K562 (cell line): Measurements from ENCODE around the gene GABRB1. TPM values are rescaled to one million over a fixed set of nuclear protein-coding genes. Genes with fewer than 3 reads are reported as not detected.

Experiments used
- ATAC-seq: fragments of 200-7000 bp; cut with Tn5 transposase; 3 replicates; pipeline ENCODE4 v1.9.1; 2020; ENCODE audit warnings: moderate library complexity
- BruUV-seq: library from RNA; stranded (reverse); fragments of 400-500 nt; replicated peaks from 2 replicates; lab custom pipeline; 2021; lab: Mats Ljungman, UMichigan
- CTCF ChIA-PET: fragments of 300-600 bp; formaldehyde crosslinking; extraction: SDS; loops from one replicate; lab custom pipeline; 2021; ENCODE audit warnings: low intra/inter-chr PET ratio; lab: Yijun Ruan, JAX
- POLR2A ChIA-PET: fragments of 300-600, 350-650 bp; sonication (Branson Sonifier 250); formaldehyde crosslinking; extraction: SDS; loops from one replicate; lab custom pipeline; 2021; ENCODE audit warnings: antibody characterized with exemption, inconsistent platforms; lab: Yijun Ruan, JAX
- DNase-seq, 4 experiments: peaks; one replicate each; pipeline versions ENCODE4 v3.0.0 to v3.0.0-alpha.2; 2011 to 2018; ENCODE audit warnings: low spot score in 3 of 4, mixed read lengths in 3 of 4; ENCODE audit errors: extremely low read depth in 1 of 4
- FAIRE-seq: peaks from 2 replicates; lab custom pipeline; 2011; peaks lifted over from hg19 to GRCh38; lab: Jason Lieb, UNC
- H2AFZ ChIP-seq: 2 replicates; pipeline ENCODE4 v1.6.0; 2011; ENCODE audit warnings: low read depth, low read length, control low read depth, inconsistent platforms
- H3K27ac ChIP-seq: fragments of 200-600 bp; 3 replicates; pipeline ENCODE4 v1.8.0; 2011; ENCODE audit warnings: low read depth, mild to moderate bottlenecking, control low read depth, inconsistent platforms, low read length, moderate library complexity, mixed read lengths; ENCODE audit errors: extremely low read depth
- H3K27me3 ChIP-seq, 2 experiments: fragments of 300-600 bp in 1 of 2; 2 replicates in 1 of 2; 3 replicates in 1 of 2; pipeline versions ENCODE4 v1.6.0 to v1.8.0; 2011; ENCODE audit warnings: inconsistent platforms in 2 of 2, low read length in 2 of 2, mild to moderate bottlenecking in 1 of 2, mixed read lengths in 1 of 2, moderate library complexity in 1 of 2; ENCODE audit not compliant: control insufficient read depth in 2 of 2, insufficient read depth in 2 of 2
- H3K36me3 ChIP-seq: fragments of 300-600 bp; 3 replicates; pipeline ENCODE4 v1.8.0; 2011; ENCODE audit warnings: mild to moderate bottlenecking, low read length, inconsistent platforms; ENCODE audit not compliant: control insufficient read depth, insufficient read depth
- H3K4me1 ChIP-seq, 2 experiments: fragments of 200-600 bp in 1 of 2; replicated peaks in 1 of 2; 2 replicates in 1 of 2; 3 replicates in 1 of 2; pipeline versions ENCODE4 v1.5.1 to v1.8.0; 2011; ENCODE audit warnings: inconsistent platforms in 2 of 2, low read length in 2 of 2, mild to moderate bottlenecking in 1 of 2, mixed read lengths in 1 of 2, moderate library complexity in 1 of 2; ENCODE audit not compliant: control insufficient read depth in 2 of 2, insufficient read depth in 2 of 2
- H3K4me2 ChIP-seq: 2 replicates; pipeline ENCODE4 v1.6.1; 2011; ENCODE audit warnings: low read length, control low read depth, inconsistent platforms, mixed read lengths; ENCODE audit not compliant: insufficient read depth
- H3K4me3 ChIP-seq: fragments of 200-600 bp; sonication (generic), shearing (Covaris generic); 2 replicates; pipeline ENCODE4 v1.5.1; 2016; ENCODE audit warnings: control low read depth, inconsistent platforms
- H3K79me2 ChIP-seq: fragments of 200-600 bp; 3 replicates; pipeline ENCODE4 v1.8.0; 2011; ENCODE audit warnings: low read length, inconsistent platforms; ENCODE audit not compliant: control insufficient read depth, insufficient read depth
- H3K9ac ChIP-seq, 2 experiments: 2 replicates each; pipeline versions ENCODE4 v1.6.0 to v1.6.1; 2011; ENCODE audit warnings: low read depth in 2 of 2, low read length in 2 of 2, control low read depth in 1 of 2, inconsistent platforms in 1 of 2, mild to moderate bottlenecking in 1 of 2, mixed read lengths in 1 of 2; ENCODE audit not compliant: insufficient read depth in 1 of 2
- H3K9me1 ChIP-seq: one replicate; pipeline ENCODE4 v1.6.0; 2011; ENCODE audit warnings: inconsistent platforms, mild to moderate bottlenecking, low read length, moderate library complexity; ENCODE audit not compliant: control insufficient read depth, insufficient read depth
- H3K9me3 ChIP-seq: replicated peaks from 2 replicates; pipeline ENCODE4 v1.5.1; 2011; ENCODE audit warnings: low read depth, low read length, inconsistent platforms; ENCODE audit not compliant: control insufficient read depth, insufficient read depth
- H4K20me1 ChIP-seq: replicated peaks from 2 replicates; pipeline ENCODE4 v1.6.1; 2011; ENCODE audit warnings: low read length, inconsistent platforms, mixed read lengths; ENCODE audit not compliant: control insufficient read depth, insufficient read depth
- ARHGAP35 ChIP-seq: fragments of 450-650 bp; IDR thresholded peaks from 2 replicates; pipeline ENCODE4 v1.6.1; 2018; ENCODE audit not compliant: partially characterized antibody
- ETS2 ChIP-seq: IDR thresholded peaks from 2 replicates; pipeline ENCODE4 v1.6.1; 2016; ENCODE audit warnings: borderline replicate concordance, missing genetic modification characterization, mild to moderate bottlenecking, moderate library complexity, missing compliant biosample characterization; ENCODE audit not compliant: poor library complexity, severe bottlenecking
- HMG20B ChIP-seq: fragments of 250-450 bp; sonication (Bioruptor Pico); IDR thresholded peaks from 2 replicates; pipeline ENCODE4 v1.5.0; 2021; ENCODE audit warnings: mild to moderate bottlenecking
- LEF1 ChIP-seq: fragments of 450-650 bp; IDR thresholded peaks from 2 replicates; pipeline ENCODE4 v1.6.1; 2016; ENCODE audit warnings: mild to moderate bottlenecking
- MED1 ChIP-seq: sonication (generic); formaldehyde crosslinking; IDR thresholded peaks from 2 replicates; pipeline ENCODE4 v1.8.1; 2023; ENCODE audit warnings: missing genetic modification reagents, borderline replicate concordance
- NFIC ChIP-seq: fragments of 450-650 bp; IDR thresholded peaks from 2 replicates; pipeline ENCODE4 v1.6.1; 2017; ENCODE audit warnings: mild to moderate bottlenecking, inconsistent platforms
- POLR2H ChIP-seq: IDR thresholded peaks from 2 replicates; pipeline ENCODE4 v1.6.1; 2016; ENCODE audit warnings: missing genetic modification characterization, low read depth, mild to moderate bottlenecking, control low read depth, missing compliant biosample characterization, moderate library complexity
- SAP30 ChIP-seq: fragments of 200-600 bp; sonication (generic); IDR thresholded peaks from 2 replicates; pipeline ENCODE4 v1.6.1; 2012; ENCODE audit warnings: borderline replicate concordance, low read depth, mild to moderate bottlenecking, moderate library complexity, low read length, control low read depth, inconsistent platforms; ENCODE audit not compliant: insufficient read depth, poor library complexity, severe bottlenecking
- SRSF9 ChIP-seq: fragments of 200-400 bp; formaldehyde crosslinking; IDR thresholded peaks from 2 replicates; pipeline ENCODE4 v1.6.1; 2017; ENCODE audit warnings: low read depth, low read length, borderline replicate concordance
- TCF3 ChIP-seq: sonication (generic); formaldehyde crosslinking; IDR thresholded peaks from 2 replicates; pipeline ENCODE4 v1.4.0; 2020; ENCODE audit warnings: mild to moderate bottlenecking, missing genetic modification reagents
- TCFL5 ChIP-seq: fragments of 250-450 bp; sonication (Bioruptor Pico); conservative IDR thresholded peaks from 2 replicates; pipeline ENCODE4 v1.6.1; 2021; ENCODE audit warnings: mild to moderate bottlenecking, moderate library complexity, matching md5 sums
- TSC22D4 ChIP-seq: fragments of 450-650 bp; IDR thresholded peaks from 2 replicates; pipeline ENCODE4 v1.6.1; 2016; ENCODE audit warnings: missing genetic modification characterization, missing biosample characterization, control low read depth
- WGBS: fragments of 100-300 bp; shearing (Covaris generic); methylation state at CpG from one replicate; pipeline ENCODE4 v1.1.6; 2016; ENCODE audit warnings: low coverage, mixed read lengths; ENCODE audit not compliant: insufficient coverage; ENCODE audit errors: missing lambda C conversion rate; 5-methylcytosine and 5-hydroxymethylcytosine counted together
- in situ Hi-C: fragments of 300-500 bp; cut with MboI; formaldehyde crosslinking; loops from 4 replicates; pipeline ENCODE4 v1.15.0; 2018; ENCODE audit warnings: inconsistent platforms, mixed read lengths
- intact Hi-C: fragments of 100-400 bp; cut with micrococcal nuclease; formaldehyde crosslinking; loops from 2 replicates; pipeline ENCODE4 v1.14.2; 2022
- polyA plus RNA-seq, 8 experiments: library from polyadenylated mRNA; depleted of rRNA in 4 of 8; stranded (reverse) in 5 of 8; unstranded in 3 of 8; fragments of >200 nt; fragmentation: Nextera tagmentation in 2 of 8; fragmentation: Illumina TruSeq in 1 of 8; extraction: Ambion mirVana in 2 of 8; extraction: Trizol in 1 of 8; gene quantifications; 2 replicates each; pipeline versions ENCODE4 v1.2.1 to v1.2.3, GENCODE V29; 2011 to 2014; ENCODE audit warnings: inconsistent platforms in 1 of 8, missing spikeins in 1 of 8
- total RNA-seq, 7 experiments: library from RNA; depleted of rRNA in 6 of 7; stranded (reverse); fragments of >200 nt in 6 of 7; fragmentation: Illumina TruSeq in 2 of 7; extraction: Trizol in 2 of 7; gene quantifications; 2 replicates each; pipeline versions ENCODE4 v1.2.1 to v1.2.3, GENCODE V29; 2011 to 2021; ENCODE audit warnings: low replicate concordance in 1 of 7
- TF ChIP-seq, protein P1 (sequence below): sonication (generic); formaldehyde crosslinking; IDR thresholded peaks from 2 replicates; pipeline ENCODE4 v1.8.1; 2022; ENCODE audit warnings: missing genetic modification reagents
- TF ChIP-seq, protein P2 (sequence below), 2 experiments: fragments of 450-650 bp; conservative IDR thresholded peaks; 2 replicates each; pipeline ENCODE4 v1.6.1; 2017; ENCODE audit warnings: mild to moderate bottlenecking in 2 of 2, moderate library complexity in 2 of 2
- TF ChIP-seq, protein P3 (sequence below): IDR thresholded peaks from 3 replicates; pipeline ENCODE4 v1.6.1; 2011; ENCODE audit warnings: borderline replicate concordance, mild to moderate bottlenecking; ENCODE audit not compliant: insufficient read length, insufficient read depth
- TF ChIP-seq, protein P4 (sequence below), 2 experiments: fragments of 200-800 bp in 1 of 2; sonication (Bioruptor generic) in 1 of 2; sonication (generic) in 1 of 2; formaldehyde crosslinking in 1 of 2; IDR thresholded peaks in 1 of 2; conservative IDR thresholded peaks in 1 of 2; 2 replicates each; pipeline versions ENCODE4 v1.5.0 to v1.6.1; 2016 to 2020; ENCODE audit warnings: missing compliant biosample characterization in 1 of 2, missing genetic modification characterization in 1 of 2, missing genetic modification reagents in 1 of 2

The GABRB1 gene
- total and polyA plus RNA-seq, 9 of the 15 experiments (the other 6 are each of a cell fraction or from before 2014, with no cell fraction given) = not detected

DNA sequence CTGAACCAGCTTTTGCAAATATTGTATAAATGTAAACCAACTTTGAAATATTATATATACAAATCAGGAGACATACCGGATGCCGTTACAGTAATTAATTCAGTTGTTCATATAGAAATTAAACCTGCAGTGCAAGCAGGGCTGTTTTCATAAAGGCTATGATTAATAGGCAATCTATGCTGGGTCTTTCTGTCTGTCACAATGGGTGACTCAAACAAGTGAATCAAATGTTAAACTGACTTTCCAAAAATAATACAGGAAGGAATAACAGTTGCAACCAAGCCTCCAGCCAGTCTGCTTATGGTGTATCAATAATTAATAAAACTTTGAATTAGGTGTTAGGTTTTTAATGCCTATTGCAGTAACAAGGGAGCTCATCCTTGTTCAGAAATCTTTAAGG lies 43.9 kb downstream of the GABRB1 start:
- in situ Hi-C loops = no loop called here
- FAIRE-seq = no peak
- no peak for ATAC-seq
- 4% methylated on average over 2 of the region's 2 CpGs for WGBS
- H3K4me2 ChIP-seq = no peak overlapping the region
- no peak overlapping the region for H3K9ac ChIP-seq
- H4K20me1 ChIP-seq = no peaks in the 10 kb centered on the region
- ChIA-PET CTCF (no interaction called here), POLR2A (no interaction called here)
- no peaks in the 10 kb centered on the region for H3K4me1 ChIP-seq
- H3K4me3 ChIP-seq = no peak overlapping the region
- TF ChIP-seq LEF1 (no peak), NFIC (no peak), MED1 (CRISPR knock-in tag) (no peak), SRSF9 (no peak), TSC22D4 (tag) (no peak), POLR2H (tag) (no peak), TCFL5 (no peak), SAP30 (no peak), ETS2 (no peak), ARHGAP35 (no peak), TCF3 (CRISPR knock-in tag) (no peak), HMG20B (CRISPR knock-in tag) (no peak)
- TF ChIP-seq, protein P1, sequence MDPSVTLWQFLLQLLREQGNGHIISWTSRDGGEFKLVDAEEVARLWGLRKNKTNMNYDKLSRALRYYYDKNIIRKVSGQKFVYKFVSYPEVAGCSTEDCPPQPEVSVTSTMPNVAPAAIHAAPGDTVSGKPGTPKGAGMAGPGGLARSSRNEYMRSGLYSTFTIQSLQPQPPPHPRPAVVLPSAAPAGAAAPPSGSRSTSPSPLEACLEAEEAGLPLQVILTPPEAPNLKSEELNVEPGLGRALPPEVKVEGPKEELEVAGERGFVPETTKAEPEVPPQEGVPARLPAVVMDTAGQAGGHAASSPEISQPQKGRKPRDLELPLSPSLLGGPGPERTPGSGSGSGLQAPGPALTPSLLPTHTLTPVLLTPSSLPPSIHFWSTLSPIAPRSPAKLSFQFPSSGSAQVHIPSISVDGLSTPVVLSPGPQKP (CRISPR knock-in tag) = no peak
- TF ChIP-seq, protein P2, sequence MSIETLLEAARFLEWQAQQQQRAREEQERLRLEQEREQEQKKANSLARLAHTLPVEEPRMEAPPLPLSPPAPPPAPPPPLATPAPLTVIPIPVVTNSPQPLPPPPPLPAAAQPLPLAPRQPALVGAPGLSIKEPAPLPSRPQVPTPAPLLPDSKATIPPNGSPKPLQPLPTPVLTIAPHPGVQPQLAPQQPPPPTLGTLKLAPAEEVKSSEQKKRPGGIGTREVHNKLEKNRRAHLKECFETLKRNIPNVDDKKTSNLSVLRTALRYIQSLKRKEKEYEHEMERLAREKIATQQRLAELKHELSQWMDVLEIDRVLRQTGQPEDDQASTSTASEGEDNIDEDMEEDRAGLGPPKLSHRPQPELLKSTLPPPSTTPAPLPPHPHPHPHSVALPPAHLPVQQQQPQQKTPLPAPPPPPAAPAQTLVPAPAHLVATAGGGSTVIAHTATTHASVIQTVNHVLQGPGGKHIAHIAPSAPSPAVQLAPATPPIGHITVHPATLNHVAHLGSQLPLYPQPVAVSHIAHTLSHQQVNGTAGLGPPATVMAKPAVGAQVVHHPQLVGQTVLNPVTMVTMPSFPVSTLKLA (conservative IDR thresholded peaks at IDR 0.05) = no peak
- TF ChIP-seq, protein P3, sequence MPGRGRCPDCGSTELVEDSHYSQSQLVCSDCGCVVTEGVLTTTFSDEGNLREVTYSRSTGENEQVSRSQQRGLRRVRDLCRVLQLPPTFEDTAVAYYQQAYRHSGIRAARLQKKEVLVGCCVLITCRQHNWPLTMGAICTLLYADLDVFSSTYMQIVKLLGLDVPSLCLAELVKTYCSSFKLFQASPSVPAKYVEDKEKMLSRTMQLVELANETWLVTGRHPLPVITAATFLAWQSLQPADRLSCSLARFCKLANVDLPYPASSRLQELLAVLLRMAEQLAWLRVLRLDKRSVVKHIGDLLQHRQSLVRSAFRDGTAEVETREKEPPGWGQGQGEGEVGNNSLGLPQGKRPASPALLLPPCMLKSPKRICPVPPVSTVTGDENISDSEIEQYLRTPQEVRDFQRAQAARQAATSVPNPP = no peak
- TF ChIP-seq, protein P4, sequence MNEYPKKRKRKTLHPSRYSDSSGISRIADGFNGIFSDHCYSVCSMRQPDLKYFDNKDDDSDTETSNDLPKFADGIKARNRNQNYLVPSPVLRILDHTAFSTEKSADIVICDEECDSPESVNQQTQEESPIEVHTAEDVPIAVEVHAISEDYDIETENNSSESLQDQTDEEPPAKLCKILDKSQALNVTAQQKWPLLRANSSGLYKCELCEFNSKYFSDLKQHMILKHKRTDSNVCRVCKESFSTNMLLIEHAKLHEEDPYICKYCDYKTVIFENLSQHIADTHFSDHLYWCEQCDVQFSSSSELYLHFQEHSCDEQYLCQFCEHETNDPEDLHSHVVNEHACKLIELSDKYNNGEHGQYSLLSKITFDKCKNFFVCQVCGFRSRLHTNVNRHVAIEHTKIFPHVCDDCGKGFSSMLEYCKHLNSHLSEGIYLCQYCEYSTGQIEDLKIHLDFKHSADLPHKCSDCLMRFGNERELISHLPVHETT (CRISPR knock-in tag; conservative IDR thresholded peaks at IDR 0.05 in 1 of 2, IDR thresholded peaks at IDR 0.05 in 1 of 2) = no peak
- H3K27ac ChIP-seq = no peak overlapping the region
- intact Hi-C loops = no loop called here
- no TSS peak for BruUV-seq
- no peaks in the 10 kb centered on the region for H3K9me1 ChIP-seq
- no peak overlapping the region for H2AFZ ChIP-seq
- H3K27me3 ChIP-seq = no peaks in the 10 kb centered on the region
- H3K9me3 ChIP-seq = 0 out of 2 replicates have a peak, but pooled peaks cover 1% of the 10 kb centered on the region
- no peaks in the 10 kb centered on the region for H3K79me2 ChIP-seq
- no peak for DNase-seq
- H3K36me3 ChIP-seq = no peaks in the 10 kb centered on the region
